NT2/D1 (cell line): ENCODE results near the gene CCL11.

Source experiments
- YY1 ChIP-seq: IDR thresholded peaks from 2 replicates; pipeline ENCODE4 v1.6.1; 2011; ENCODE audit not compliant: insufficient read length, insufficient read depth
- ZNF274 ChIP-seq: IDR thresholded peaks from 2 replicates; pipeline ENCODE4 v1.6.1; 2011; ENCODE audit warnings: mild to moderate bottlenecking, low read depth, low read length

DNA sequence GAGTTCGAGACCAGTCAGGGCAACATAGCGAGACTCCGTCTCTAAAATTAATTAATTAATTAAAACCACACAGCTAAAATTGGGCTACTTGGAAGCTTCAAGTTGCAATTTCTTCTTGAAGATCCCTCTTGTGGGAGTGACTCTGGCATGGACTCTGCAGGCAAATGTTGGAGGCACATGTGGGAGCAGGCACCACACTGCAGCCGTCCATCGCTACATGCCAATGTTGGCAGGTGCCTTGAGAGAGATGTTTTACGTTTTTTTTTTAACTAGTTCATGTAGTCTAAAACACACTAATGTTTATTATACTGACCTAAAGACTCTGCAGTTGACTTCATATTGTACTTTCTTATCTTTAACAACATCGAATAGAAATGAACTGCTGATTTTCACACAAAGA, 25.7 kb downstream of the CCL11 start:
- TF ChIP-seq ZNF274 = no peak
- no peak for TF ChIP-seq YY1
